COLO829 (cell line): ENCODE measurements around the gene GNL1.
"Not testable (repeated sequence)": the region's sequence is repeated elsewhere in the genome, so short reads cannot be mapped to it uniquely, and the experiment has no call there.

Source experiments
- DNase-seq: peaks from one replicate; pipeline ENCODE4 v3.0.0; 2012; ENCODE audit warnings: low spot score

The GNL1 gene

GRCh38 chr6:30495993-30496392 lies 60.3 kb downstream of the GNL1 start:
- DNase-seq, result no peak

DNA sequence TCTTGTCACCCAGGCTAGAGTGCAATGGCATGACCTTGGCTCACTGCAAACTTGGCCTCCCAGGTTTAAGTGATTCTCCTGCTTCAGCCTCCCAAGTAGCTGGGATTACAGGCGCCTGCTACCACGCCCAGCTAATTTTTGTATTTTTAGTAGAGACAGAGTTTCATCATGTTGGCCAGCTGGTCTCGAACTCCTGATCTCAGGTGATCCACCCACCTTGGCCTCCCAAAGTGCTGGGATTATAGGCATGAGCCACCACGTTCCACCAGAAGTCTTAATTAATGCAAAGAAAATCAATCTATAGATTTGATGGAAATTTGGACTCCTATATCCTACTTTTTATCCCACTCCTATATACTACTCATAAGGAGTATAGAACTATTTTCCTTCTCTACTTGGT lies 61.2 kb downstream of the GNL1 start:
- not testable (repeated sequence) for DNase-seq

- DNase-seq, result no peak
Measured at GRCh38 chr6:30494291-30494861, 61.9 kb downstream of the GNL1 start.

GRCh38 chr6:30493643-30494250 lies 62.5 kb downstream of the GNL1 start:
- DNase-seq, result no peak

DNA sequence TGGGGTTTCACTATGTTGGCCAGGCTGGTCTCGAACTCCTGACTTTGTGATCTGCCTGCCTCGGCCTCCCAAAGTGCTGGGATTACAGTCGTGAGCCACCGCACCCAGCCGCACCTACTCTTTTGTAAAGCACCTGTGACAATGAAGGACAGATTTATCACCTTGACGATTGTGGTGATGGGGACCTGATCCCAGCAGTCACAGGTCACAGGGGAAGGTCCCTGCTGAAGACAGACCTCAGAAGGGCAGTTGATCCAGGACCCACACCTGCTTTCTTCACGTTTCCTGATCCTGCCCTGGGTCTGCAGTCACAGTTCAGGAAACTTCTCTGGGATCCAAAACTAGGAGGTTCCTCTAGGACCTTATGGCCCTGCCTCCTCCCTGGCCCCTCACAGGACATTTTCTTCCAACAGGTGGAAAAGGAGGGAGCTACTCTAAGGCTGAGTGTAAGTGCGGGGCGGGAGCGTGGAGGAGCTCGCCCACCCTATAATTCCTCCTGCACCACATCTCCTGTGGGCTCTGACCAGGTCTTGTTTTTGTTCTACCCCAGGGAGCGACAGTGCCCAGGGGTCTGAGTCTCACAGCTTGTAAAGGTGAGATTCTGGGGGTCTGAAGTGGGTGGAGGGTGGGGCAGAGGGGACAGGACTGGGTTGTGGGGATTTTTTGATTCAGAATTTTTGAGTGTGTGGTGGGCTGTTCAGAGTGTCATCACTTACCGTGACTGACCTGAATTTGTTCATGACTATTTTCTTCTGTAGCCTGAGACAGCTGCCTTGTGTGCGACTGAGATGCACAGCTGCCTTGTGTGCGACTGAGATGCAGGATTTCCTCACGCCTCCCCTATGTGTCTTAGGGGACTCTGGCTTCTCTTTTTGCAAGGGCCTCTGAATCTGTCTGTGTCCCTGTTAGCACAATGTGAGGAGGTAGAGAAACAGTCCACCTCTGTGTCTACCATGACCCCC lies 64.0 kb downstream of the GNL1 start:
- DNase-seq, result no peak
